Neuronal stem cell (in vitro differentiated cells): ENCODE results near the gene RPS21.

Experiments used
- DNase-seq: peaks from one replicate; pipeline ENCODE4 v3.0.0-alpha.2; 2013; ENCODE audit warnings: low spot score
- H2AFZ ChIP-seq: one replicate; pipeline ENCODE4 v1.6.1; 2013; ENCODE audit warnings: mild to moderate bottlenecking, low read length, inconsistent platforms
- H2AK5ac ChIP-seq: 2 replicates; pipeline ENCODE4 v1.6.1; 2013; ENCODE audit warnings: low read depth, mild to moderate bottlenecking, inconsistent platforms, low read length, moderate library complexity, mixed read lengths
- H2BK120ac ChIP-seq: 2 replicates; pipeline ENCODE4 v1.6.1; 2013; ENCODE audit warnings: low read depth, mild to moderate bottlenecking, inconsistent platforms, low read length, moderate library complexity, mixed read lengths
- H2BK12ac ChIP-seq: one replicate; pipeline ENCODE4 v1.6.1; 2013; ENCODE audit warnings: low read length, inconsistent platforms
- H2BK15ac ChIP-seq: 2 replicates; pipeline ENCODE4 v1.6.1; 2013; ENCODE audit warnings: mild to moderate bottlenecking, low read length, inconsistent platforms, mixed read lengths
- H2BK5ac ChIP-seq: one replicate; pipeline ENCODE4 v1.6.1; 2013; ENCODE audit warnings: inconsistent platforms, mild to moderate bottlenecking, low read length, moderate library complexity
- H3K14ac ChIP-seq: one replicate; pipeline ENCODE4 v1.6.1; 2013; ENCODE audit warnings: low read length, inconsistent platforms
- H3K18ac ChIP-seq: 2 replicates; pipeline ENCODE4 v1.6.1; 2013; ENCODE audit warnings: low read length, inconsistent platforms
- H3K23ac ChIP-seq: 2 replicates; pipeline ENCODE4 v1.6.1; 2013; ENCODE audit warnings: low read depth, mild to moderate bottlenecking, mixed read lengths, low read length, inconsistent platforms; ENCODE audit not compliant: poor library complexity
- H3K27ac ChIP-seq: replicated peaks from 3 replicates; pipeline ENCODE4 v1.5.1; 2013; ENCODE audit warnings: low read length, inconsistent platforms
- H3K27me3 ChIP-seq, 3 experiments: 2 replicates each; pipeline ENCODE4 v1.6.1; 2013; ENCODE audit warnings: low read length in 3 of 3, mild to moderate bottlenecking in 2 of 3, inconsistent platforms in 1 of 3, low read depth in 1 of 3, mixed read lengths in 1 of 3, moderate library complexity in 1 of 3; ENCODE audit not compliant: control insufficient read depth in 3 of 3, insufficient read depth in 3 of 3
- H3K36me3 ChIP-seq, 2 donors: replicated peaks in 1 of 2; 2 replicates each; pipeline ENCODE4 v1.6.1; 2013; ENCODE audit warnings: low read length in 2 of 2; ENCODE audit not compliant: control insufficient read depth in 2 of 2, insufficient read depth in 2 of 2
- H3K4ac ChIP-seq: 2 replicates; pipeline ENCODE4 v1.6.1; 2013; ENCODE audit warnings: inconsistent platforms, mild to moderate bottlenecking, low read length, moderate library complexity
- H3K4me1 ChIP-seq, 2 donors: 1 replicate in 1 of 2; 2 replicates in 1 of 2; pipeline ENCODE4 v1.6.1; 2013; ENCODE audit warnings: low read length in 2 of 2, low read depth in 1 of 2; ENCODE audit not compliant: control insufficient read depth in 2 of 2, insufficient read depth in 1 of 2
- H3K4me2 ChIP-seq: one replicate; pipeline ENCODE4 v1.6.1; 2013; ENCODE audit warnings: mild to moderate bottlenecking, low read length, inconsistent platforms; ENCODE audit not compliant: insufficient read depth, poor library complexity, severe bottlenecking
- H3K4me3 ChIP-seq, 2 donors: 2 replicates each; pipeline ENCODE4 v1.5.1; 2013; ENCODE audit warnings: low read length in 2 of 2, mild to moderate bottlenecking in 2 of 2, inconsistent platforms in 1 of 2, moderate library complexity in 1 of 2
- H3K79me1 ChIP-seq: one replicate; pipeline ENCODE4 v1.6.1; 2013; ENCODE audit warnings: low read depth, mild to moderate bottlenecking, inconsistent platforms, low read length, moderate library complexity
- H3K9ac ChIP-seq: one replicate; pipeline ENCODE4 v1.6.1; 2013; ENCODE audit warnings: mild to moderate bottlenecking, low read depth, low read length, inconsistent platforms; ENCODE audit not compliant: poor library complexity
- H3K9me3 ChIP-seq, 2 donors: replicated peaks in 1 of 2; 2 replicates each; pipeline versions ENCODE3 to v1.6.1; 2013; ENCODE audit warnings: low read length in 2 of 2, mild to moderate bottlenecking in 2 of 2, inconsistent platforms in 1 of 2, low read depth in 1 of 2, mixed read lengths in 1 of 2, moderate library complexity in 1 of 2; ENCODE audit not compliant: control insufficient read depth in 2 of 2, insufficient read depth in 1 of 2
- H4K8ac ChIP-seq: one replicate; pipeline ENCODE4 v1.6.1; 2013; ENCODE audit warnings: low read depth, mild to moderate bottlenecking, inconsistent platforms, low read length, moderate library complexity
- H4K91ac ChIP-seq: one replicate; pipeline ENCODE4 v1.6.1; 2013; ENCODE audit warnings: low read length, low read depth, mild to moderate bottlenecking, inconsistent platforms; ENCODE audit not compliant: poor library complexity
- WGBS, 2 donors: extraction: QIAGEN DNeasy Blood & Tissue Kit; methylation state at CpG; one replicate each; pipeline ENCODE4 v1.1.7; 2013; ENCODE audit warnings: missing lambda C conversion rate in 2 of 2, mixed read lengths in 1 of 2; ENCODE audit not compliant: insufficient read length in 2 of 2, insufficient replicate concordance in 1 of 2; ENCODE audit errors: extremely low coverage in 2 of 2; 5-methylcytosine and 5-hydroxymethylcytosine counted together

Gene RPS21

DNA sequence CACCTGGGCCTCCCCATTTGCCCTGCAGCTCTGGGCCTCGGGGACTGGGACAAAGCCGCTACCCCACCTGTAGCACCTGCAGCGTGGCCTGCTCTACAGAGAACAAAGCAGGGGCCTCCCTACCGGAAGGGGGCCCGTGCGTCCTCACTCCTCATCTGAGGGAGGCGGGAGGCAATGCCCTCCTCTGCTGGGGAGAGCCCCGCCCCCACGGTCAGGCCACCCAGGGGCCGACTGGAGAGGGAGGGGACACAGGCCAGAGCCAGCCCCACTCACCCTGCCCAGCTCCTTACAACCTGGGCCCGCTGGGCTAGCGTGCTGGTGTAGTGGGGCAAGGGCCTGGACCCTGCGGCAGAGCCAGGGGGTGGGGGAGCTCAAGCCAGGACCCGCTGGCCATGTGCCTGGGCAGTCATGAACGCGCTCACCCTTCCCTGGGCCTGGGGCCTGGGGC lies 27.8 kb upstream of the RPS21 start:
- no peak overlapping the region for H3K4me3 ChIP-seq
- no CpG with 5 or more reads among the region's 16 CpGs for WGBS, 2 donors
- no peak overlapping the region for H3K4me2 ChIP-seq
- peak overlapping the region; percentile 73 for H3K23ac ChIP-seq
- H2BK5ac ChIP-seq, result peak overlapping the region; percentile 93
- no peak overlapping the region for H3K14ac ChIP-seq
- H2BK120ac ChIP-seq, result peak overlapping the region; percentile 61
- peak overlapping the region; percentile 92 for H3K9ac ChIP-seq
- H2AK5ac ChIP-seq, result peak overlapping the region; percentile 99
- H3K27ac ChIP-seq, result no peak overlapping the region
- H3K27me3 ChIP-seq, result no peaks in the 10 kb centered on the region
- peaks cover 4 to 9% of the 10 kb centered on the region in 2 donors for H3K36me3 ChIP-seq
- peak overlapping the region; percentile 84 for H3K4ac ChIP-seq
- DNase-seq, result no peak
- H2BK12ac ChIP-seq, result peak overlapping the region; percentile 41
- peak overlapping the region; percentile 70 for H3K18ac ChIP-seq
- no peaks in the 10 kb centered on the region for H3K9me3 ChIP-seq
- peaks cover 39% of the 10 kb centered on the region for H3K79me1 ChIP-seq
- peak overlapping the region; percentile 3 for H4K91ac ChIP-seq
- H3K4me1 ChIP-seq, result peaks cover 32 to 65% of the 10 kb centered on the region in 2 donors
- no peak overlapping the region for H2AFZ ChIP-seq
- H4K8ac ChIP-seq, result no peak overlapping the region
- peak overlapping the region; percentile 89 for H2BK15ac ChIP-seq

DNA sequence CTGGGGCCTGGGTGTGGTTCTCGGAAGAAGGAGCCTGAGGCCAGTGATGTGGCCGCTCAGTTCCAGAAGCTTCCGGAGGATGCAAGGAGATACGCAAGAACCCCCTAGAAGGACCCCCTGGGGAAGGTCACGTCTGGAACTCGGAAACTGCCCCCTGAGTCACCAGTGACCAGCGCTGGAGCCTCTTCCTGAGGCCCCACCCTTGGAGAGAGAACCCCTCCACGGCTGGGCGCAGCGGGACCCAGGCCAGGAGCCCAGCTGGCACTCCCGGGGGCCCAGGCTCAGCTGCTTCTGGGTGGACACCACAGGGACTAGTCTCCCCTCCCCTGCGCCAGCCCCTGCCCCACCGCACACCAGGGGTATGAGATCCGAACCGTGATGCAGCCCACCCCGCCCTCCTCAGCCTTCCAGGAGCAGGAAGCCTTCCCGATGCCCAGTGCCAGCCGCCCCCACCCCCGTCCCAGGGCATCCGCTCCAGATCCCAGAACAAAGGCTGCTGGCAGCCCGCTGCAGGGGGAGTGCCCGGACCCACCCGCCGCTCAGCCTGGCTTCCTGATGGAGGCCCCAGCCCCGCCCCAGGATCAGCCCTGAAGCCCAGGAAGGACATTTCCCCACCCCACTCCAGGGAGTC lies 27.3 kb upstream of the RPS21 start:
- Histone ChIP-seq H3K4me3 (no peak overlapping the region), H3K23ac (peak overlapping the region; percentile 73), H2BK120ac (peak overlapping the region; percentile 61), H3K36me3 (peaks cover 4 to 9% of the 10 kb centered on the region in 2 donors), H2AFZ (no peak overlapping the region), H3K4ac (peak overlapping the region; percentile 84), H2BK5ac (peak overlapping the region; percentile 93), H2AK5ac (peak overlapping the region; percentile 99), H3K4me1 (peaks cover 35 to 67% of the 10 kb centered on the region in 2 donors), H3K18ac (peak overlapping the region; percentile 70), H3K79me1 (peaks cover 35% of the 10 kb centered on the region), H4K91ac (no peak overlapping the region), H3K27ac (no peak overlapping the region), H3K27me3 (no peaks in the 10 kb centered on the region), H3K9ac (peak overlapping the region; percentile 92), H2BK12ac (peak overlapping the region; percentile 73), H4K8ac (peak overlapping the region; percentile 43), H2BK15ac (peak overlapping the region; percentile 81), H3K14ac (peak overlapping the region; percentile 39), H3K9me3 (no peaks in the 10 kb centered on the region), H3K4me2 (peak overlapping the region; percentile 11)
- WGBS, 2 donors, result no CpG with 5 or more reads among the region's 25 CpGs
- no peak for DNase-seq

DNA sequence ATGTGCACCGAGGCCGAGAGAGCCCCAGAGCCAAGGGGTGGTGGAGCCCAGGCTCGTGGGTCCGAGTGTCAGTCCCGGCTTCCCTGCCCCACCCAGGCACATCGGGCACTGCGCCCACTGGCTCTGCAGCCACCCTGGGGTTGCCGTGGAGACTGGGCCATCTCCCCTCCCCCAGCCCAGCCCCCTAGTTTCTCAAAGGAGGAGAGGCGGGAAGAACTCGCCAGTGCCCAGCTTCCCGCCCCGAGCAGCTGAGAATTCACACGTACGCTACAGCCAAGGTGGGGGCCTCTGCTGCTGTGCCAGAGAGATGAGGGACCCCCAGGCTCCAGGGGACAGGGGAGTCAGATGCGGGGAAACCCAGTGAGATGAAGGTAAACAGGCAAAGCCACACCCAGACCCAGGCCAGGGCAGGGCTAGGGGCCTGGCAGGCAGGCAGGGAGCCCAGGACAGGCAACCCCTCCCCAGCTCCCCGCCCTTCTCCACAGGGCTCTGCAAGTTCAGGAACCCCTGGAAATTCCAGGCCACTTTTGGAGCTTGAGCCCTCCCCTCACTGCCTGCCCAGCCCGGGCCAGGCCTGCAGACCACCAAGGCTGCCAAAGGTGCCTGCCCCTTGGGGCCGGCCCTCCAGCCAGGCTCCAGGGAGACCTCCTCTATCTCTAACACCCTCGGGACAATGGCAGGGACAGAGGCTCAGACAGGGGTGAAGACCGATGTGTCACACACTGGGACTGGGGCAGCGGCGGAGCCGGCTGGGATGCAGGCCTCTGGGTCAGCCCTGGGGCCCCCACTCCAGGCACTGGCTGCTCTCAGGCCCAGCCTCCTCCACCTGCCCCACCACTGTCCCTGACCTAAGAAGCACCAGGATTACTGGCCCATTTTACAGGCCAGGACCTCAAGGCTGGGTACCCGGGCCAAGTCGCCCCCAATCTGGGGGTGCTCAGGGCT lies 25.8 kb upstream of the RPS21 start:
- Histone ChIP-seq H3K36me3 (peaks cover 4 to 9% of the 10 kb centered on the region in 2 donors), H3K9ac (peak overlapping the region; percentile 12), H3K18ac (peak overlapping the region; percentile 88), H2BK15ac (peak overlapping the region; percentile 3), H3K4me2 (no peak overlapping the region), H2BK5ac (peak overlapping the region; percentile 96), H3K23ac (peak overlapping the region; percentile 18), H3K4me1 (peaks cover 34 to 64% of the 10 kb centered on the region in 2 donors), H2BK120ac (peak overlapping the region; percentile 91), H2AFZ (no peak overlapping the region), H3K9me3 (no peaks in the 10 kb centered on the region), H3K4ac (peak overlapping the region; percentile 37), H3K27ac (peak overlapping the region; percentile 74), H3K79me1 (peaks cover 34% of the 10 kb centered on the region), H4K8ac (no peak overlapping the region), H2BK12ac (peak overlapping the region; percentile 60), H2AK5ac (peak overlapping the region; percentile 96), H3K14ac (peak overlapping the region; percentile 75), H3K27me3 (no peaks in the 10 kb centered on the region), H4K91ac (peak overlapping the region; percentile 90), H3K4me3 (no peak overlapping the region)
- no peak for DNase-seq
- WGBS, 2 donors, result no CpG with 5 or more reads among the region's 25 CpGs
